Measurements from ENCODE around the gene SLC27A4.

Gene SLC27A4

GRCh38 chr9:128340691-128341434 is 536 bp downstream of the SLC27A4 start:
- DNase-seq (ENCODE audit: insufficient read length, low spot score) (no peak), FAIRE-seq (no peak)
- no peak for TF ChIP-seq POLR2A (IDR thresholded peaks at IDR 0.05; ENCODE audit: low read depth, low read length)

- TF ChIP-seq POLR2A (IDR thresholded peaks at IDR 0.05; ENCODE audit: low read depth, low read length), result no peak
- no peak for FAIRE-seq
- peak; percentile 92 for DNase-seq (ENCODE audit: insufficient read length, low spot score)
Observed at GRCh38 chr9:128341435-128341849, 1.1 kb downstream of the SLC27A4 start.

- DNase-seq (ENCODE audit: insufficient read length, low spot score), result no peak
- FAIRE-seq, result no peak
- no peak for TF ChIP-seq POLR2A (IDR thresholded peaks at IDR 0.05; ENCODE audit: low read depth, low read length)
Observed at GRCh38 chr9:128342971-128343680, 2.8 kb downstream of the SLC27A4 start.

GRCh38 chr9:128343855-128344254 is 3.5 kb downstream of the SLC27A4 start:
- TF ChIP-seq POLR2A (IDR thresholded peaks at IDR 0.05; ENCODE audit: low read depth, low read length), result no peak
- no peak for DNase-seq (ENCODE audit: insufficient read length, low spot score)
- no peak for FAIRE-seq

GRCh38 chr9:128344931-128345605 is 4.7 kb downstream of the SLC27A4 start:
- FAIRE-seq (no peak), DNase-seq (ENCODE audit: insufficient read length, low spot score) (no peak)
- TF ChIP-seq POLR2A (IDR thresholded peaks at IDR 0.05; ENCODE audit: low read depth, low read length), result no peak

GRCh38 chr9:128349125-128349524 is 8.8 kb downstream of the SLC27A4 start:
- no peak for TF ChIP-seq POLR2A (IDR thresholded peaks at IDR 0.05; ENCODE audit: low read depth, low read length)
- DNase-seq (ENCODE audit: insufficient read length, low spot score) (no peak), FAIRE-seq (no peak)

- DNase-seq (ENCODE audit: insufficient read length, low spot score), result no peak
- TF ChIP-seq POLR2A (IDR thresholded peaks at IDR 0.05; ENCODE audit: low read depth, low read length), result no peak
- no peak for FAIRE-seq
Observed at GRCh38 chr9:128349772-128350171, 9.4 kb downstream of the SLC27A4 start.

- no peak for DNase-seq (ENCODE audit: insufficient read length, low spot score)
- TF ChIP-seq POLR2A (IDR thresholded peaks at IDR 0.05; ENCODE audit: low read depth, low read length), result no peak
- no peak for FAIRE-seq
Observed at GRCh38 chr9:128355451-128355850, 15.1 kb downstream of the SLC27A4 start.

- TF ChIP-seq POLR2A (IDR thresholded peaks at IDR 0.05; ENCODE audit: low read depth, low read length), result no peak
- no peak for FAIRE-seq
Observed at GRCh38 chr9:128358090-128358489, 17.8 kb downstream of the SLC27A4 start.

GRCh38 chr9:128358861-128359260 is 18.5 kb downstream of the SLC27A4 start:
- FAIRE-seq, result no peak
- no peak for TF ChIP-seq POLR2A (IDR thresholded peaks at IDR 0.05; ENCODE audit: low read depth, low read length)
- DNase-seq (ENCODE audit: insufficient read length, low spot score), result no peak

More at GRCh38 chr9:128358090-128358489, 17.8 kb downstream of the SLC27A4 start:
- no peak for DNase-seq (ENCODE audit: insufficient read length, low spot score)

GRCh38 chr9:128360826-128361225 is 20.5 kb downstream of the SLC27A4 start:
- DNase-seq (ENCODE audit: insufficient read length, low spot score) (no peak), FAIRE-seq (no peak)
- TF ChIP-seq POLR2A (IDR thresholded peaks at IDR 0.05; ENCODE audit: low read depth, low read length), result no peak

- TF ChIP-seq POLR2A (IDR thresholded peaks at IDR 0.05; ENCODE audit: low read depth, low read length), result no peak
- no peak for DNase-seq (ENCODE audit: insufficient read length, low spot score)
- no peak for FAIRE-seq
Observed at GRCh38 chr9:128361296-128361985, 21.1 kb downstream of the SLC27A4 start.

- no peak for FAIRE-seq
- peak; percentile 95 for DNase-seq (ENCODE audit: insufficient read length, low spot score)
- peak; percentile 52 for TF ChIP-seq POLR2A (IDR thresholded peaks at IDR 0.05; ENCODE audit: low read depth, low read length)
Observed at GRCh38 chr9:128361986-128362646, 21.8 kb downstream of the SLC27A4 start.

All from H54 (cell line).